Osteocyte (in vitro differentiated cells): ENCODE measurements around the gene AQP7. TPM values are rescaled to one million over a fixed set of nuclear protein-coding genes. Genes with fewer than 3 reads are reported as not detected.
"Not testable (repeated sequence)": the region's sequence is repeated elsewhere in the genome, so short reads cannot be mapped to it uniquely, and the experiment has no call there.

ENCODE experiments used
- DNase-seq: peaks from one replicate; pipeline ENCODE4 v3.0.0; 2021; ENCODE audit warnings: mixed read lengths; ENCODE audit not compliant: unreplicated experiment; ENCODE audit errors: extremely low spot score
- H3K27ac Mint-ChIP-seq: one replicate; pipeline ENCODE4 v1.8.0; 2021; ENCODE audit warnings: mild to moderate bottlenecking, mixed read lengths; ENCODE audit not compliant: unreplicated experiment
- H3K27me3 Mint-ChIP-seq: one replicate; pipeline ENCODE4 v1.8.0; 2021; ENCODE audit warnings: mixed read lengths; ENCODE audit not compliant: unreplicated experiment
- H3K36me3 Mint-ChIP-seq: one replicate; pipeline ENCODE4 v1.8.0; 2021; ENCODE audit warnings: mixed read lengths; ENCODE audit not compliant: unreplicated experiment
- H3K4me1 Mint-ChIP-seq: one replicate; pipeline ENCODE4 v1.8.0; 2021; ENCODE audit warnings: mixed read lengths; ENCODE audit not compliant: unreplicated experiment
- H3K4me3 Mint-ChIP-seq: one replicate; pipeline ENCODE4 v1.8.0; 2021; ENCODE audit warnings: mild to moderate bottlenecking, moderate library complexity, mixed read lengths; ENCODE audit not compliant: unreplicated experiment
- H3K9me3 Mint-ChIP-seq: one replicate; pipeline ENCODE4 v1.8.0; 2021; ENCODE audit warnings: mixed read lengths; ENCODE audit not compliant: unreplicated experiment
- total RNA-seq: library from RNA; stranded (reverse); gene quantifications from 2 replicates; pipeline ENCODE4 v1.2.1, GENCODE V29; 2021
- TF ChIP-seq, protein P1 (sequence below): fragments of 200-600 bp; sonication (generic); IDR thresholded peaks from 2 replicates; pipeline ENCODE4 v1.5.0; 2021; ENCODE audit warnings: antibody characterized with exemption, mild to moderate bottlenecking, moderate library complexity

AQP7 gene
- total RNA-seq, 1 donor from 2014 or later, result not detected

DNA sequence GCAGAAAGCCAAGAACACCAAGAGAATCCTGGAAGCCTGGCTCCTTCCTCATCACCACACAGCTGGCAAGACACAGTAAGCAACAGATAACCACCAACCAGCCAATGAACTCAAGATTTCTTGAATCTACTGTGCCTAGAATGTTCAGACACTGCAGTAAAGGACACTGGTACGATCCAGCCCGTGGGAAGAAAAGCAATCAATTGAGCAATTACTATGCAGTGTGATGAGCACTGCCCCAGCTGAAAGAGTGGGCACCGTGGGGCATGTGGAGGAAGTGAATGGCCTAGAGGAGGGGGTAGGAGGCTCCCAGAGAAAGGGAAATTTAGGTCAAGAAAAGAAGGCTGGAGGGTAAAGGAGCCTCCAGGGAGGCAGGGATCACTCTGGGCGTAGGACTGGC lies 4.6 kb downstream of the AQP7 start:
- not testable (repeated sequence) for H3K36me3 Mint-ChIP-seq, H3K9me3 Mint-ChIP-seq, DNase-seq, H3K4me1 Mint-ChIP-seq, H3K27me3 Mint-ChIP-seq, H3K27ac Mint-ChIP-seq, H3K4me3 Mint-ChIP-seq

DNA sequence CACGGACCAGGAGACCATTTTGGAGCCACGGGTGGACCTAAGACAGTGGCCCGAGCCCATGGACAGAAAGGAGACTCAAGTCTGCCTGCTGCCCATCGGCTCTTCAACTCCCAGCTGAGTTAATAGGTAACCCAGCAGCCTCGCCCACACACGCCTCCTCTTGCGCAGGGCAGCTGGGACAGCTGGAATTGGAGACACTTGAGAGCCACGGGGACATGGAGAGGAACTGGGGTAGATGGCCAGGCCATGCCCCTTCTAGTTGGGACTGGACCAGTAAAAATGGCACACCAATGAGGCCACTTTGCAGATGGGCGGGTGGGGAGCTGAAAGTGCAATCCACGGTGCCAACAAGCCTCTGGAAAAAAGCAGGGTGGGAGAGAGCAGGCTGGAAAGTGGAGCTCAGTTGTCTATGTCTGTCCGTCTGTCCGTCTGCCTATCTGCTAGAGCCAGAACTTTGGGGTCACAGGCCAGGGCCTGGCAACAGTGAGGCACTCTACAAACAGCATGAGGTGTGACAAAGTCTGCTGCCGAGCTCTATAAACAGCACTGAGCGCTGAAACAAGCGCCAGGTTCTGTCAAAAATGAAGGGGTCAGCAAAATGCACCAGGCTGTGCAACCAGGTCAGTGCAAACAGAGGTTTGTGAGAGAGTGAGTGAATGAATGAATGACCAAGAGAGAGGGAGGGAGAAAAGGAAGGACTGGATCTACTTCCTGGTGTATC lies 7.0 kb downstream of the AQP7 start:
- not testable (repeated sequence) for H3K9me3 Mint-ChIP-seq, H3K4me3 Mint-ChIP-seq, H3K27ac Mint-ChIP-seq, DNase-seq, H3K36me3 Mint-ChIP-seq, H3K27me3 Mint-ChIP-seq
- H3K4me1 Mint-ChIP-seq, result peaks cover 14% of the 10 kb centered on the region

DNA sequence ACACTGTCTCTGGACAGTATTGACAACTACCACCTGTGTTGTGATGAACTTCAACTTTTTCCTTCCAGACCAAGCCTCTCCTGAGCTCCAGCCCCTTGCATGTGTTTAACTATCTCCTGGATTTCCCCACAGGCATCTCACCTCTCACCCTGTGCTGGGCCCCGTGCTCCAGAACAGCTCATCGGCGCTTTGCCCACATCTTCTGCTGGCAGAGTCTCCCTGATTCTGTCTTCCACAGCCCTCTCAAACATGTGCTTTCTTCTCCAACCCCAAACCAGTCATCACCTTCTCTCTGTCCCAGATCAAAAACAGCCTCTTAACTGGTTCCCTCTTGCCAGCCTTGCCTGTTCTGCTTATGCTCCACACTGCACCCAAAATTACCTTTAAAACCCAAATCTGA lies 8.4 kb downstream of the AQP7 start:
- H3K4me3 Mint-ChIP-seq, H3K36me3 Mint-ChIP-seq, H3K27ac Mint-ChIP-seq, H3K9me3 Mint-ChIP-seq, DNase-seq, H3K27me3 Mint-ChIP-seq: not testable (repeated sequence)
- H3K4me1 Mint-ChIP-seq, result peaks cover 19% of the 10 kb centered on the region

- no peaks in the 10 kb centered on the region for H3K27me3 Mint-ChIP-seq
- H3K4me1 Mint-ChIP-seq, result peaks cover 19% of the 10 kb centered on the region
- no peaks in the 10 kb centered on the region for H3K36me3 Mint-ChIP-seq
- H3K4me3 Mint-ChIP-seq, result no peak overlapping the region
- no peak overlapping the region for H3K27ac Mint-ChIP-seq
- DNase-seq, result no peak
- no peaks in the 10 kb centered on the region for H3K9me3 Mint-ChIP-seq
- TF ChIP-seq, protein P1, sequence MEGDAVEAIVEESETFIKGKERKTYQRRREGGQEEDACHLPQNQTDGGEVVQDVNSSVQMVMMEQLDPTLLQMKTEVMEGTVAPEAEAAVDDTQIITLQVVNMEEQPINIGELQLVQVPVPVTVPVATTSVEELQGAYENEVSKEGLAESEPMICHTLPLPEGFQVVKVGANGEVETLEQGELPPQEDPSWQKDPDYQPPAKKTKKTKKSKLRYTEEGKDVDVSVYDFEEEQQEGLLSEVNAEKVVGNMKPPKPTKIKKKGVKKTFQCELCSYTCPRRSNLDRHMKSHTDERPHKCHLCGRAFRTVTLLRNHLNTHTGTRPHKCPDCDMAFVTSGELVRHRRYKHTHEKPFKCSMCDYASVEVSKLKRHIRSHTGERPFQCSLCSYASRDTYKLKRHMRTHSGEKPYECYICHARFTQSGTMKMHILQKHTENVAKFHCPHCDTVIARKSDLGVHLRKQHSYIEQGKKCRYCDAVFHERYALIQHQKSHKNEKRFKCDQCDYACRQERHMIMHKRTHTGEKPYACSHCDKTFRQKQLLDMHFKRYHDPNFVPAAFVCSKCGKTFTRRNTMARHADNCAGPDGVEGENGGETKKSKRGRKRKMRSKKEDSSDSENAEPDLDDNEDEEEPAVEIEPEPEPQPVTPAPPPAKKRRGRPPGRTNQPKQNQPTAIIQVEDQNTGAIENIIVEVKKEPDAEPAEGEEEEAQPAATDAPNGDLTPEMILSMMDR, result no peak
Measured at GRCh38 chr9:33393581-33393980, 8.8 kb downstream of the AQP7 start.

- H3K27me3 Mint-ChIP-seq, H3K36me3 Mint-ChIP-seq, DNase-seq, H3K9me3 Mint-ChIP-seq, H3K4me3 Mint-ChIP-seq, H3K27ac Mint-ChIP-seq: not testable (repeated sequence)
- H3K4me1 Mint-ChIP-seq, result peaks cover 19% of the 10 kb centered on the region
Measured at GRCh38 chr9:33392591-33393021, 9.8 kb downstream of the AQP7 start.

DNA sequence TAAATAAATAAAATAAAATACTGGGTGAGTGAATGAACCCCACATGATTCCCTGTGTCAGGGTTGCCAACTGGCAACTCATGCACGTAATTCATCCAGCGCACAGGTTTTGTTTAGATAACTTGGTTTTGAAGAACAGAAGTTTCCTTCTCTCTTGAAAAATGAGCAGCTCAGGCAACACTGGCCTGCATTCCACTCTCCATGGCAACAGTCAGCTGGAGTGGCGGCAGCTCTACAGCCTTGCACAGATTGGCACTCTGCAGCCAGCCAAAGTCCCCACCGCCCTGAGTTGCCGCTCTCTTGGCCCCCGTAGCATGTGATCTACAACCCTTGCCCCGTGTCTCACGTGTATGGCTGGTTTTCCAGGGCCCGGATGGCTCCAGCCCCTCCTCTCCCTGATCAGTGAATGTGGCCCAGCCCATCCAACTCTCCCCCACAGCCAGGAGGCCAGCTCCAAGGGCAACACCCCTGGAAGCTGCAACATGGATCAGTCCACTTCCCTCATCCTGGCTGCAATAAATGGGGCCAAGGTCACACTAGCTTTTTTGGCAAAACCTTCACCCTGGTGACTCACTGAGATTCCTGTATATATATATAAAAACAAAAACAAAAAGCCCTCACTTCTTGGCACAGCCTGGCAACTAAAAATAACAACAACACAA lies 11.1 kb downstream of the AQP7 start:
- Mint-ChIP-seq H3K4me3 (peak overlapping the region; percentile 50), H3K27ac (peak overlapping the region; percentile 95), H3K4me1 (peaks cover 19% of the 10 kb centered on the region)
- H3K9me3 Mint-ChIP-seq, H3K36me3 Mint-ChIP-seq, H3K27me3 Mint-ChIP-seq: not testable (repeated sequence)
- peak; percentile 87 for DNase-seq

GRCh38 chr9:33388110-33388994 lies 14.0 kb downstream of the AQP7 start:
- Mint-ChIP-seq H3K4me3 (no peak overlapping the region), H3K9me3 (no peaks in the 10 kb centered on the region), H3K27me3 (no peaks in the 10 kb centered on the region), H3K36me3 (no peaks in the 10 kb centered on the region), H3K27ac (no peak overlapping the region), H3K4me1 (peaks cover 19% of the 10 kb centered on the region)
- TF ChIP-seq, protein P1, result no peak
- no peak for DNase-seq

- not testable (repeated sequence) for DNase-seq, H3K4me3 Mint-ChIP-seq, H3K36me3 Mint-ChIP-seq, H3K27me3 Mint-ChIP-seq, H3K27ac Mint-ChIP-seq, H3K9me3 Mint-ChIP-seq
- H3K4me1 Mint-ChIP-seq, result peaks cover 19% of the 10 kb centered on the region
Measured at GRCh38 chr9:33386998-33387397, 15.4 kb downstream of the AQP7 start.

DNA sequence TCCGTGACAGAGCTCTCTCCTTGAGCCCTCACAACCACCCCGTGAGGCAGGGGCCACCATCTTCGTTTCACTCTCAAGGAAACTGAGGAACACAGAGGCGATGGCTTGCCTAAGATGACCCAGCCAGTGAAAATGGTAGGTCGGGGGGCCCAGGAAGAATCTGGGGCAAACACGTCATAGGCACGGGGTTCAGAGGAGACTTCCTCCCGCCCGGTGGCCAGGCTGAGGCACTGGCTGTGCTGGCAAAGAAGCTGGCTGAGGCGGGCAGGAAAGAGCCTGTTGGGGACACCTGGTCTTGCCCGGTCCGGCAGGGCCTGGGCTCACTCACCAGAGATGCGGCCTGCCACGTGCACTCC lies 15.7 kb downstream of the AQP7 start:
- not testable (repeated sequence) for H3K27ac Mint-ChIP-seq, H3K9me3 Mint-ChIP-seq, DNase-seq, H3K27me3 Mint-ChIP-seq, H3K4me3 Mint-ChIP-seq, H3K36me3 Mint-ChIP-seq
- H3K4me1 Mint-ChIP-seq, result peaks cover 18% of the 10 kb centered on the region
